Endothelial cell of umbilical vein (primary cell): Measurements from ENCODE around the gene PID1. TPM values are rescaled to one million over a fixed set of nuclear protein-coding genes. Genes with fewer than 3 reads are reported as not detected.

ENCODE experiments used
- BruUV-seq: library from RNA; stranded (reverse); fragments of 400-500 nt; replicated peaks from 2 replicates; lab custom pipeline; 2021; lab: Mats Ljungman, UMichigan
- CTCF ChIA-PET: fragments of 300-600, 350-600 bp; sonication (Branson Sonifier 250); formaldehyde crosslinking; loops from one replicate; lab custom pipeline; 2021; ENCODE audit warnings: antibody characterized with exemption, inconsistent platforms; lab: Charles Lee
- POLR2A ChIA-PET: fragments of 300-600, 350-600 bp; sonication (Branson Sonifier 250); formaldehyde crosslinking; loops from one replicate; lab custom pipeline; 2021; ENCODE audit warnings: antibody characterized with exemption, inconsistent platforms; lab: Charles Lee
- DNase-seq: peaks from one replicate; pipeline ENCODE4 v3.0.0-alpha.2; 2011; ENCODE audit warnings: low read depth, low spot score
- FAIRE-seq: peaks from 2 replicates; lab custom pipeline; 2011; peaks lifted over from hg19 to GRCh38; lab: Jason Lieb, UNC
- H2AFZ ChIP-seq: 2 replicates; pipeline ENCODE4 v1.6.0; 2012; ENCODE audit warnings: low read depth, low read length, control low read depth, inconsistent platforms
- H3K27ac ChIP-seq: 2 replicates; pipeline ENCODE4 v1.5.1; 2011; ENCODE audit warnings: low read depth, mild to moderate bottlenecking, control low read depth, low read length, moderate library complexity; ENCODE audit not compliant: insufficient read depth
- H3K27me3 ChIP-seq, 2 experiments: 2 replicates each; pipeline versions ENCODE4 v1.6.0 to v1.6.1; 2011; ENCODE audit warnings: low read length in 2 of 2, mixed read lengths in 1 of 2; ENCODE audit not compliant: control insufficient read depth in 2 of 2, insufficient read depth in 2 of 2
- H3K36me3 ChIP-seq, 2 experiments: 2 replicates in 1 of 2; 3 replicates in 1 of 2; pipeline ENCODE4 v1.5.1; 2011; ENCODE audit warnings: low read length in 2 of 2, mild to moderate bottlenecking in 1 of 2, moderate library complexity in 1 of 2; ENCODE audit not compliant: control insufficient read depth in 2 of 2, insufficient read depth in 2 of 2; ENCODE audit errors: extremely low read depth in 1 of 2
- H3K4me1 ChIP-seq: 3 replicates; pipeline ENCODE4 v1.5.1; 2011; ENCODE audit warnings: mild to moderate bottlenecking, low read length; ENCODE audit not compliant: control insufficient read depth, insufficient read depth; ENCODE audit errors: extremely low read depth
- H3K4me2 ChIP-seq: 2 replicates; pipeline ENCODE4 v1.6.1; 2011; ENCODE audit warnings: low read length, control low read depth, mixed read lengths; ENCODE audit not compliant: insufficient read depth
- H3K4me3 ChIP-seq, 3 experiments: fragments of 200-600 bp in 1 of 3; sonication (generic), shearing (Covaris generic) in 1 of 3; replicated peaks in 1 of 3; 2 replicates each; pipeline ENCODE4 v1.5.1; 2011 to 2016; ENCODE audit warnings: control low read depth in 3 of 3, low read length in 3 of 3, mild to moderate bottlenecking in 2 of 3, inconsistent platforms in 1 of 3, low read depth in 1 of 3, moderate library complexity in 1 of 3; ENCODE audit not compliant: insufficient read depth in 1 of 3
- H3K79me2 ChIP-seq: 2 replicates; pipeline ENCODE4 v1.6.0; 2012; ENCODE audit warnings: low read length, inconsistent platforms; ENCODE audit not compliant: control insufficient read depth, insufficient read depth
- H3K9ac ChIP-seq: replicated peaks from 2 replicates; pipeline ENCODE3; 2011; ENCODE audit warnings: low read length, control low read depth; ENCODE audit not compliant: insufficient read depth; ENCODE audit errors: extremely low read depth
- H3K9me1 ChIP-seq: replicated peaks from 3 replicates; pipeline ENCODE4 v1.6.0; 2011; ENCODE audit warnings: mild to moderate bottlenecking, low read length; ENCODE audit not compliant: control insufficient read depth, insufficient read depth; ENCODE audit errors: extremely low read depth
- H3K9me3 ChIP-seq: replicated peaks from 2 replicates; pipeline ENCODE4 v1.5.1; 2012; ENCODE audit warnings: low read length, inconsistent platforms; ENCODE audit not compliant: control insufficient read depth, insufficient read depth
- H4K20me1 ChIP-seq: replicated peaks from 2 replicates; pipeline ENCODE3; 2011; ENCODE audit warnings: mild to moderate bottlenecking, low read length; ENCODE audit not compliant: control insufficient read depth, insufficient read depth; ENCODE audit errors: extremely low read depth
- CTCF ChIP-seq, 2 donors: IDR thresholded peaks; 1 replicate in 1 of 2; 2 replicates in 1 of 2; pipeline ENCODE4 v1.5.1; 2011; ENCODE audit warnings: low read length in 2 of 2, mild to moderate bottlenecking in 2 of 2, moderate library complexity in 2 of 2, control low read depth in 1 of 2, inconsistent platforms in 1 of 2, low read depth in 1 of 2; ENCODE audit not compliant: insufficient read depth in 1 of 2; ENCODE audit errors: extremely low read depth in 1 of 2
- EZH2 ChIP-seq: IDR thresholded peaks from 2 replicates; pipeline ENCODE4 v1.6.1; 2012; ENCODE audit warnings: borderline replicate concordance, low read depth, mild to moderate bottlenecking, moderate library complexity, low read length, inconsistent platforms; ENCODE audit not compliant: severe bottlenecking
- FOS ChIP-seq: IDR thresholded peaks from 2 replicates; pipeline ENCODE4 v1.6.1; 2011; ENCODE audit warnings: mild to moderate bottlenecking, low read length, moderate library complexity, borderline replicate concordance; ENCODE audit not compliant: insufficient read depth
- GATA2 ChIP-seq: IDR thresholded peaks from 2 replicates; pipeline ENCODE4 v1.7.0; 2011; ENCODE audit warnings: low read depth, mild to moderate bottlenecking, moderate library complexity, mixed read lengths, low read length; ENCODE audit not compliant: insufficient read length, insufficient read depth
- JUN ChIP-seq: IDR thresholded peaks from 2 replicates; pipeline ENCODE4 v1.6.1; 2011; ENCODE audit warnings: borderline replicate concordance, low read depth; ENCODE audit not compliant: insufficient read length, insufficient read depth
- MAX ChIP-seq: IDR thresholded peaks from 2 replicates; pipeline ENCODE4 v1.6.1; 2011; ENCODE audit not compliant: insufficient read depth, insufficient read length
- MYC ChIP-seq: IDR thresholded peaks from one replicate; pipeline ENCODE4 v1.6.1; 2011; ENCODE audit warnings: mild to moderate bottlenecking, low read depth, low read length
- POLR2A ChIP-seq: IDR thresholded peaks from 2 replicates; pipeline ENCODE4 v1.6.1; 2012; ENCODE audit warnings: low read depth, mild to moderate bottlenecking, control low read depth, low read length
- POLR2AphosphoS5 ChIP-seq: IDR thresholded peaks from 2 replicates; pipeline ENCODE4 v1.6.1; 2012; ENCODE audit warnings: low read depth, mild to moderate bottlenecking, control low read depth, low read length, moderate library complexity; ENCODE audit not compliant: insufficient read depth
- dilution Hi-C: fragments of 300-500 bp; cut with MboI; formaldehyde crosslinking; loops from one replicate; pipeline ENCODE4 v1.15.0; 2019; ENCODE audit warnings: low sequenced_read_pairs; ENCODE audit not compliant: extremely low pct_ligation_motif_present
- intact Hi-C: fragments of 100-400 bp; cut with micrococcal nuclease; formaldehyde crosslinking; loops from one replicate; pipeline ENCODE4 v1.10.0; 2022
- polyA plus RNA-seq, 4 experiments: library from polyadenylated mRNA; depleted of rRNA in 3 of 4; stranded (reverse) in 3 of 4; unstranded in 1 of 4; fragments of >200 nt; gene quantifications; 2 replicates each; pipeline versions ENCODE4 v1.2.1 to v1.2.3, GENCODE V29; 2011 to 2012; ENCODE audit warnings: missing spikeins in 1 of 4
- total RNA-seq: library from RNA; stranded (reverse); gene quantifications from 2 replicates; pipeline ENCODE4 v1.2.3, GENCODE V29; 2021

Gene PID1
- total and polyA plus RNA-seq, 2 donors (not counting 3 experiments of a cell fraction or from before 2014, with no cell fraction given), result not detected

- H3K4me2 ChIP-seq, result no peak overlapping the region
- no peak for DNase-seq
- dilution Hi-C loops (no loop called here), intact Hi-C loops (no loop called here)
- H3K36me3 ChIP-seq, result no peaks in the 10 kb centered on the region
- no peaks in the 10 kb centered on the region for H3K79me2 ChIP-seq
- H4K20me1 ChIP-seq, result no peaks in the 10 kb centered on the region
- no peaks in the 10 kb centered on the region for H3K4me1 ChIP-seq
- TF ChIP-seq JUN, result no peak
- no peak for TF ChIP-seq MYC
- TF ChIP-seq POLR2A, result no peak
- no peak for TF ChIP-seq CTCF (IDR thresholded peaks at IDR 0.05; ENCODE audit: extremely low read depth in 1 of 2, insufficient read depth in 1 of 2, low read depth in 1 of 2, low read length in 2 of 2)
- no peak for TF ChIP-seq GATA2
- no peak for TF ChIP-seq POLR2AphosphoS5
- TF ChIP-seq FOS, result no peak
- TF ChIP-seq MAX, result no peak
- no peak for TF ChIP-seq EZH2
- no peak overlapping the region for H2AFZ ChIP-seq
- no peaks in the 10 kb centered on the region for H3K27me3 ChIP-seq
- no peak overlapping the region for H3K4me3 ChIP-seq
- ChIA-PET POLR2A (no interaction called here), CTCF (no interaction called here)
- no TSS peak for BruUV-seq
- peaks cover 7% of the 10 kb centered on the region for H3K9me3 ChIP-seq
- FAIRE-seq, result no peak
- no peak overlapping the region for H3K9ac ChIP-seq
- no peaks in the 10 kb centered on the region for H3K9me1 ChIP-seq
- no peak overlapping the region for H3K27ac ChIP-seq
Observed at GRCh38 chr2:229073935-229074334, 197.2 kb downstream of the PID1 start.
